ENCODE data around the gene MFSD2B.

GRCh38 chr2:24022975-24023575 is 13.2 kb downstream of the MFSD2B start:
- TF ChIP-seq CTCF (optimal IDR thresholded peaks at IDR 0.05 in 1 of 3, IDR thresholded peaks at IDR 0.05 in 1 of 3, conservative IDR thresholded peaks at IDR 0.05 in 1 of 3; ENCODE audit: extremely low read depth in 1 of 3, insufficient read depth in 2 of 3, low read length in 3 of 3), result no peak
- TF ChIP-seq EZH2 (IDR thresholded peaks at IDR 0.05; ENCODE audit: low read length), result no peak

Data from keratinocyte (primary cell).